ENCODE results near the gene ATP8A2.

Gene ATP8A2

DNA sequence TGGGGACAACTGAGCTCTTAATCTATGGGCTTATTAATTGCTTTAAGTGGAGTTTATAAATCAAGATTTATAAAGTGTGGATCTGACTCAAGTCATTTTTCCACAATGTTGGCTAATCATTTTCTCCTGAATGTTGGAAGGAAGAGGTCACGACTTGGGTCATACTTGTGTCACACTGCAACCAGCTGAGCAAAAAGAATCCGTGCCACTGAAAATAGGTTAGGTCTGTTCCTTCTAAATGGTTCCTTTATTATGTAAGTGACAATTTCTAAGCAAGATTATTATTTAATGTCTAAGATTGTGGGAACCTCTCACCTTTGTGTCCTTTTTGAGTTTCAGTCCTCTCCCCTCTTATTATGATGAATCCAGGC is 501.5 kb downstream of the ATP8A2 start:
- no peak overlapping the region for H3K4me3 ChIP-seq
- intact Hi-C loops (cut with DNase I; ENCODE audit: low total_unique reads) = no loop called here

DNA sequence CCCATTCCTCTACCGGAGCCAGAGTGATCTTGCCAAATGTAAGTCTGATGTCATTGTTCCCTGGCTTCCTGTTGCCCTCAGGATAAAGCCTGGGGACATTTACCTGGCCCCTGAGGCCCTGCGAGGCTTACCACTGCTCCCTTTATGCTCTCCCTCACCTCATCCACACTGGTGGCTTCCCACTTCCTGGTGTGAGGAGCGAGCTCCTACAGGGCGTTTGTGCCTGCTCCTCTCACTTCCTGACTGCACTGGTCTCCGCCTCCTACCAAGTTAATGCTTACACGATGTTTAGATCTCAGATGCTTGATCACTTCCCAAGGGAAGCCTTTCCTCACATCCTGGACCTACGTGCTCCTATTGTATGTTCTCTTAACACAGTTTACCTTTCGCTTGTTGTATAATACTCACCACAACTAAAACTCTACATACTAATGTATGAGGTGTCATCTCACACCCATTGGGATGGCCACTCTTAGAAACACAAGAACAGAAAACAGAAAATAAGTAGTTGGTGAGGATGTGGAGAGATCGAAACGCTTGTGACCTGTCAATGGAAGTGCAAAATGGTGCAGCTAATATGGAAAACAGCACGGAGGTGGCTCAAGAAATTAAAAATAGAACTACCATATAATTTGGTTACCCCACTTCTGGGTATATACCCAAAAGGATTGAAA is 502.4 kb downstream of the ATP8A2 start:
- no peaks in the 10 kb centered on the region for H3K9me3 ChIP-seq
- TF ChIP-seq, protein P1, sequence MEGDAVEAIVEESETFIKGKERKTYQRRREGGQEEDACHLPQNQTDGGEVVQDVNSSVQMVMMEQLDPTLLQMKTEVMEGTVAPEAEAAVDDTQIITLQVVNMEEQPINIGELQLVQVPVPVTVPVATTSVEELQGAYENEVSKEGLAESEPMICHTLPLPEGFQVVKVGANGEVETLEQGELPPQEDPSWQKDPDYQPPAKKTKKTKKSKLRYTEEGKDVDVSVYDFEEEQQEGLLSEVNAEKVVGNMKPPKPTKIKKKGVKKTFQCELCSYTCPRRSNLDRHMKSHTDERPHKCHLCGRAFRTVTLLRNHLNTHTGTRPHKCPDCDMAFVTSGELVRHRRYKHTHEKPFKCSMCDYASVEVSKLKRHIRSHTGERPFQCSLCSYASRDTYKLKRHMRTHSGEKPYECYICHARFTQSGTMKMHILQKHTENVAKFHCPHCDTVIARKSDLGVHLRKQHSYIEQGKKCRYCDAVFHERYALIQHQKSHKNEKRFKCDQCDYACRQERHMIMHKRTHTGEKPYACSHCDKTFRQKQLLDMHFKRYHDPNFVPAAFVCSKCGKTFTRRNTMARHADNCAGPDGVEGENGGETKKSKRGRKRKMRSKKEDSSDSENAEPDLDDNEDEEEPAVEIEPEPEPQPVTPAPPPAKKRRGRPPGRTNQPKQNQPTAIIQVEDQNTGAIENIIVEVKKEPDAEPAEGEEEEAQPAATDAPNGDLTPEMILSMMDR (IDR thresholded peaks at IDR 0.05) = no peak
- no peak overlapping the region for H3K4me3 ChIP-seq
- H3K4me1 ChIP-seq = no peaks in the 10 kb centered on the region
- no peak for DNase-seq
- H3K36me3 ChIP-seq = no peaks in the 10 kb centered on the region
- H3K27me3 ChIP-seq = no peaks in the 10 kb centered on the region
- intact Hi-C loops (cut with DNase I; ENCODE audit: low total_unique reads) = no loop called here
- no peak overlapping the region for H3K27ac ChIP-seq

More for the DNA sequence above, 501.5 kb downstream of the ATP8A2 start:
- Histone ChIP-seq H3K4me1 (no peaks in the 10 kb centered on the region), H3K9me3 (no peaks in the 10 kb centered on the region), H3K36me3 (no peaks in the 10 kb centered on the region), H3K27me3 (no peaks in the 10 kb centered on the region), H3K27ac (no peak overlapping the region)
- DNase-seq = no peak
- TF ChIP-seq, protein P1 (IDR thresholded peaks at IDR 0.05) = no peak

DNA sequence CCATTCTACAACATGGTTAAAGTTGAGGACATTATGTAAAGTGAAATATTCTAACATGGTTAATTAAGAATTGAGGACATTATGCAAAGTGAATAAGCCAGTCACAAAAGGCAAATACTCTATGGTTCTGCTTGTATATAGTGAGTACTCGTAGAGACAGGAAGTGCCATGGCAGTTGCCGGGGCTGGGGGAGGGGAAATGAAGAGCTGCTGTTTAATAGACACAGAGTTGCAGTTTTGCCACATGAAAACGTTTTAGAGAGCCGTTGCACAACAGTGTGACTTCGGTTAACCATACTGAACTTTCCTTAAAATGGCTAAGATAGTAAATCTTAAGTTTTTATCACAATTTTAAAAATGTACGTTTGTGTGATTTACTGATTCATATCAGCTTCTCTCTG is 503.1 kb downstream of the ATP8A2 start:
- Histone ChIP-seq H3K27ac (no peak overlapping the region), H3K4me3 (no peak overlapping the region), H3K9me3 (no peaks in the 10 kb centered on the region), H3K36me3 (no peaks in the 10 kb centered on the region), H3K27me3 (no peaks in the 10 kb centered on the region), H3K4me1 (no peaks in the 10 kb centered on the region)
- intact Hi-C loops (cut with DNase I; ENCODE audit: low total_unique reads) = no loop called here
- TF ChIP-seq, protein P1 (IDR thresholded peaks at IDR 0.05) = no peak
- DNase-seq = no peak

DNA sequence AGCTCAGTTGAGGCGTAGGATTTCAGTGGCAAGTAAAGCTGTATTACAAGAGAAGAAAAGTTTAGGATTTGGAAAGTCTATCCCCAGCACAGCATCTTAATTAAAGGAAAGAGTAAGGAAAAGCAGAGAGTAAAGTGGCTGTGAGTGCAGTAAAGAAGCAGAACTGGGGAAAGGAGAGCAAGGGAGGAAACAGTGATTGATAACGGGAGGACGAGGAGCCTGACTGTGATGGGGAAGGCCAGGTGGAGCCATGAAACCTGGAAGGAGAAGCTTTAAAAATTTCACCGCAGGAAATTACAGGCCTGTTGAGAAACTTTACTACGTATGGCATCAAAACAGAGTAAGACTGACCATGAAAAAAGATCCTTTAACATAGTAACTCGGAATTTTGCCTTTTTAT is 504.5 kb downstream of the ATP8A2 start:
- H3K4me1 ChIP-seq = no peaks in the 10 kb centered on the region
- H3K9me3 ChIP-seq = no peaks in the 10 kb centered on the region
- no peaks in the 10 kb centered on the region for H3K36me3 ChIP-seq
- intact Hi-C loops (cut with DNase I; ENCODE audit: low total_unique reads) = no loop called here
- H3K27ac ChIP-seq = no peak overlapping the region
- H3K27me3 ChIP-seq = no peaks in the 10 kb centered on the region
- TF ChIP-seq, protein P1 (IDR thresholded peaks at IDR 0.05) = no peak
- no peak overlapping the region for H3K4me3 ChIP-seq
- DNase-seq = no peak

GRCh38 chr13:25879466-25879865 is 507.7 kb downstream of the ATP8A2 start:
- H3K27ac ChIP-seq = no peak overlapping the region
- DNase-seq = no peak
- peaks cover 0 to 9% (median 0%) of the 10 kb centered on the region in 4 donors for H3K4me1 ChIP-seq
- intact Hi-C loops (cut with DNase I; ENCODE audit: low total_unique reads) = no loop called here
- TF ChIP-seq, protein P1 (IDR thresholded peaks at IDR 0.05) = no peak
- H3K36me3 ChIP-seq = no peaks in the 10 kb centered on the region
- no peaks in the 10 kb centered on the region for H3K9me3 ChIP-seq
- H3K4me3 ChIP-seq = no peak overlapping the region
- H3K27me3 ChIP-seq = peaks cover 0 to 12% of the 10 kb centered on the region in 2 donors

All from tibial artery (tissue), 4 donors.